ENCODE data around the gene MRPL36. TPM values are rescaled to one million over a fixed set of nuclear protein-coding genes. Genes with fewer than 3 reads are reported as not detected.

The MRPL36 gene
- total RNA-seq, 1 experiment from 2014 or later: 61.2 TPM

DNA sequence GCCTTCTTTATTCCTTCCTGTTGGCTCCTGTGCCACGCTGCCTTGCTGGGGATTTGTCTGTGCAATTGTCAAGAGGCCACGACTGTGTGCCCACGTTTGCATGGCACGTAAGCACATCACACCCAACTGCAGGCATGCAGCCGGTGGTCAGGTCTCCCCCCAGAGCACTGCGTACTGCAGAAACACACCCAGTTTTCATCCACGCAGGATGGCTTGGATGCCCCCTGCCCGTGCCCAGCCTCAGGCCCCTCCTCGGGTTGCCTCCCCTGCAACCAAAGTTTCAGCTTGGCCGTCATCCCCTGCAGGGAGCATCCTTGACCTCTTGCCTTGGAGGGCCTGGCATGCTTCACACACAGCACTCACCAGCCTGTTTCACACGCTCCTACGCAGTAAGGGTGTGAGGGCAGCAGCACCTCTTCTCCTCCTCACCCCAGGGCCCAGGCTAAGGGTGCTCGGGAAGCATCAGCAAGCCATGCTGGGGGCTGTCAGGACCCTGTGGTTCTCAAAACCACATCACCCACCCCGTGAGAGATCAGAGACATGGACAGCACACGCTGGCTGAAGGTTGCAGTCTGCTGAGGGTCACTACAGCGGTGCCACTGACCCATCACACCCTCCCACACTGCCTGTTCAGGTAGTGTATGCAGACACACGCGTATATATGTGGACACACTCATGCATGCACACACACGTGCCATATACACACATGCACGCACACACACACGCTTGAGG, 3.1 kb downstream of the MRPL36 start:
- H3K27ac Mint-ChIP-seq: no peak overlapping the region
- TF ChIP-seq ZNF396 (CRISPR knock-in tag; IDR thresholded peaks at IDR 0.05; ENCODE audit: borderline replicate concordance) (no peak), RELA (CRISPR knock-in tag; IDR thresholded peaks at IDR 0.05; ENCODE audit: borderline replicate concordance) (no peak), SOX15 (CRISPR knock-in tag; IDR thresholded peaks at IDR 0.05) (no peak), HMGA2 (CRISPR knock-in tag; IDR thresholded peaks at IDR 0.05) (no peak), RORB (CRISPR knock-in tag; IDR thresholded peaks at IDR 0.05) (no peak), ESRRA (CRISPR knock-in tag; IDR thresholded peaks at IDR 0.05; ENCODE audit: borderline replicate concordance) (no peak), ETV6 (CRISPR knock-in tag; IDR thresholded peaks at IDR 0.05) (no peak), JAZF1 (CRISPR knock-in tag; IDR thresholded peaks at IDR 0.05) (no peak), PRRX2 (CRISPR knock-in tag; IDR thresholded peaks at IDR 0.05) (no peak), ZNF423 (CRISPR knock-in tag; IDR thresholded peaks at IDR 0.05) (no peak), GRHL2 (CRISPR knock-in tag; IDR thresholded peaks at IDR 0.05; ENCODE audit: insufficient replicate concordance, severe bottlenecking) (no peak), SP1 (CRISPR knock-in tag; conservative IDR thresholded peaks at IDR 0.05) (no peak), SMAD4 (CRISPR knock-in tag; IDR thresholded peaks at IDR 0.05) (no peak)
- TF ChIP-seq, protein P1, sequence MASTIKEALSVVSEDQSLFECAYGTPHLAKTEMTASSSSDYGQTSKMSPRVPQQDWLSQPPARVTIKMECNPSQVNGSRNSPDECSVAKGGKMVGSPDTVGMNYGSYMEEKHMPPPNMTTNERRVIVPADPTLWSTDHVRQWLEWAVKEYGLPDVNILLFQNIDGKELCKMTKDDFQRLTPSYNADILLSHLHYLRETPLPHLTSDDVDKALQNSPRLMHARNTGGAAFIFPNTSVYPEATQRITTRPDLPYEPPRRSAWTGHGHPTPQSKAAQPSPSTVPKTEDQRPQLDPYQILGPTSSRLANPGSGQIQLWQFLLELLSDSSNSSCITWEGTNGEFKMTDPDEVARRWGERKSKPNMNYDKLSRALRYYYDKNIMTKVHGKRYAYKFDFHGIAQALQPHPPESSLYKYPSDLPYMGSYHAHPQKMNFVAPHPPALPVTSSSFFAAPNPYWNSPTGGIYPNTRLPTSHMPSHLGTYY (CRISPR knock-in tag; IDR thresholded peaks at IDR 0.05): no peak
- TF ChIP-seq, protein P2, sequence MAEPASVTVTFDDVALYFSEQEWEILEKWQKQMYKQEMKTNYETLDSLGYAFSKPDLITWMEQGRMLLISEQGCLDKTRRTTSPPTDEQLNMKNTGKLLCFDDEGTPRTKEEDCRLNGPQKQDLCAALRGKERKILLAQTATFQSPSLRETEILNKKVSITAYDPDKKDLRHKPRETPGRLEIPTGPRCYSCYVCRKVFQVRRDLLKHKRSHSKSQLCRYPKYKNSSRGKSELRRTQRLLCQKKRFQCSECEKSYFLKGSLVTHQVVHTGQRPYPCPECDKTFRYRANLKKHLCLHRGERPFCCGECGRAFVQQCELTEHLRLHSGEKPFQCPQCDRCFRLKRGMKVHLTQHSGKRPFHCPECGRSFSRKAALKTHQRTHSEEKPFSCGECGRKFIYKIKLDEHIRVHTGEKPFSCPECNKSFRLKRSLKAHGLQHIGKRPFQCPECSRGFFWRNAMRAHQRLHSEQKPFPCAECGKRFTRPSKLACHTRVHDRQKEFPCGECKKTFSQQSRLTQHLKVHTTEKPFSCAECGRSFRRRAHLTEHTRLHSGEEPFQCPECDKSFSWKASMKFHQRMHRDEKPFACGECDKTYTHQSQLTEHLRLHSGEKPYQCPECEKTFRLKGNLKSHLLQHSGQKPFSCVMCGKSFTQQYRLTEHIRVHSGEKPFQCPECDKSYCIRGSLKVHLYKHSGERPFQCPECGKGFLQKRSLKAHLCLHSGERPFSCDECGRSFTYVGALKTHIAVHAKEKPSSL (CRISPR knock-in tag; conservative IDR thresholded peaks at IDR 0.05): no peak
- TF ChIP-seq, protein P3, sequence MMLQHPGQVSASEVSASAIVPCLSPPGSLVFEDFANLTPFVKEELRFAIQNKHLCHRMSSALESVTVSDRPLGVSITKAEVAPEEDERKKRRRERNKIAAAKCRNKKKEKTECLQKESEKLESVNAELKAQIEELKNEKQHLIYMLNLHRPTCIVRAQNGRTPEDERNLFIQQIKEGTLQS (CRISPR knock-in tag; conservative IDR thresholded peaks at IDR 0.05): no peak
- TF ChIP-seq, protein P4, sequence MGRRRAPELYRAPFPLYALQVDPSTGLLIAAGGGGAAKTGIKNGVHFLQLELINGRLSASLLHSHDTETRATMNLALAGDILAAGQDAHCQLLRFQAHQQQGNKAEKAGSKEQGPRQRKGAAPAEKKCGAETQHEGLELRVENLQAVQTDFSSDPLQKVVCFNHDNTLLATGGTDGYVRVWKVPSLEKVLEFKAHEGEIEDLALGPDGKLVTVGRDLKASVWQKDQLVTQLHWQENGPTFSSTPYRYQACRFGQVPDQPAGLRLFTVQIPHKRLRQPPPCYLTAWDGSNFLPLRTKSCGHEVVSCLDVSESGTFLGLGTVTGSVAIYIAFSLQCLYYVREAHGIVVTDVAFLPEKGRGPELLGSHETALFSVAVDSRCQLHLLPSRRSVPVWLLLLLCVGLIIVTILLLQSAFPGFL (CRISPR knock-in tag; IDR thresholded peaks at IDR 0.05; ENCODE audit: borderline replicate concordance): no peak
- DNase-seq (ENCODE audit: low spot score) (no peak), ATAC-seq (no peak)
- peaks cover 11% of the 10 kb centered on the region for H3K4me1 Mint-ChIP-seq
- POLR2A ChIA-PET: no interaction called here
- H3K9me3 Mint-ChIP-seq: no peaks in the 10 kb centered on the region
- H3K4me3 Mint-ChIP-seq: no peak overlapping the region
- CTCF ChIA-PET: no interaction called here
- peaks cover 20% of the 10 kb centered on the region for H3K36me3 Mint-ChIP-seq
- no peaks in the 10 kb centered on the region for H3K27me3 Mint-ChIP-seq (ENCODE audit: low read depth)

DNA sequence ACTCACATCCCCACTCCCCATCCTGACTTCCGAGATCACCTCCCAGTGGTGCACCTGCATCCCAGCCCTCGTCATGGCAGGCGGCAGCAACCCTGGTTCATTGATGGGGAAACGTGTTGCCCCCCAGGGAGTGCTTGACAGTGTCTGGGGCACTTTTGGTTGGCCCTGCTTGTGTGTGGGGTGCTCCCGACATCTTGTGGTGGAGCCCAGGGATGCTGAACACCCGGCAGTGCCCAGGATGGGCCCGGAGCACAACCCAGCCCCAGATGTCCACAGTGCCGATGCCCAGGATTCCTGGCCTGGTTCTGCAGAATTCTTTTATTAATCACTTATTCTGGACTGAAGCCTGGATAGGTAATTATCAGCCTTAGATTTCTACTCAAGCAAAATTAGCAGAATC, 3.7 kb downstream of the MRPL36 start:
- ChIA-PET POLR2A (interaction anchor here (0.6 kb wide), 1 partner anchor 127 kb away, joined by 3 read pairs; no protein-coding TSS in a partner anchor), CTCF (no interaction called here)
- H3K27ac Mint-ChIP-seq: no peak overlapping the region
- no peak for DNase-seq (ENCODE audit: low spot score)
- peaks cover 20% of the 10 kb centered on the region for H3K36me3 Mint-ChIP-seq
- H3K4me3 Mint-ChIP-seq: no peak overlapping the region
- H3K27me3 Mint-ChIP-seq (ENCODE audit: low read depth): no peaks in the 10 kb centered on the region
- ATAC-seq: no peak
- H3K4me1 Mint-ChIP-seq: peaks cover 15% of the 10 kb centered on the region
- no peaks in the 10 kb centered on the region for H3K9me3 Mint-ChIP-seq
- TF ChIP-seq NFE2L1 (CRISPR knock-in tag; IDR thresholded peaks at IDR 0.05): no peak
- no peak for TF ChIP-seq ZNF232 (CRISPR knock-in tag; IDR thresholded peaks at IDR 0.05)
- TF ChIP-seq, protein P5, sequence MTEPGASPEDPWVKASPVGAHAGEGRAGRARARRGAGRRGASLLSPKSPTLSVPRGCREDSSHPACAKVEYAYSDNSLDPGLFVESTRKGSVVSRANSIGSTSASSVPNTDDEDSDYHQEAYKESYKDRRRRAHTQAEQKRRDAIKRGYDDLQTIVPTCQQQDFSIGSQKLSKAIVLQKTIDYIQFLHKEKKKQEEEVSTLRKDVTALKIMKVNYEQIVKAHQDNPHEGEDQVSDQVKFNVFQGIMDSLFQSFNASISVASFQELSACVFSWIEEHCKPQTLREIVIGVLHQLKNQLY (CRISPR knock-in tag; IDR thresholded peaks at IDR 0.05): no peak
- TF ChIP-seq, protein P6, sequence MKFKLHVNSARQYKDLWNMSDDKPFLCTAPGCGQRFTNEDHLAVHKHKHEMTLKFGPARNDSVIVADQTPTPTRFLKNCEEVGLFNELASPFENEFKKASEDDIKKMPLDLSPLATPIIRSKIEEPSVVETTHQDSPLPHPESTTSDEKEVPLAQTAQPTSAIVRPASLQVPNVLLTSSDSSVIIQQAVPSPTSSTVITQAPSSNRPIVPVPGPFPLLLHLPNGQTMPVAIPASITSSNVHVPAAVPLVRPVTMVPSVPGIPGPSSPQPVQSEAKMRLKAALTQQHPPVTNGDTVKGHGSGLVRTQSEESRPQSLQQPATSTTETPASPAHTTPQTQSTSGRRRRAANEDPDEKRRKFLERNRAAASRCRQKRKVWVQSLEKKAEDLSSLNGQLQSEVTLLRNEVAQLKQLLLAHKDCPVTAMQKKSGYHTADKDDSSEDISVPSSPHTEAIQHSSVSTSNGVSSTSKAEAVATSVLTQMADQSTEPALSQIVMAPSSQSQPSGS (CRISPR knock-in tag; IDR thresholded peaks at IDR 0.05; ENCODE audit: borderline replicate concordance, low read depth): no peak
- TF ChIP-seq ZNF138 (CRISPR knock-in tag; conservative IDR thresholded peaks at IDR 0.05): no peak
- TF ChIP-seq, protein P7, sequence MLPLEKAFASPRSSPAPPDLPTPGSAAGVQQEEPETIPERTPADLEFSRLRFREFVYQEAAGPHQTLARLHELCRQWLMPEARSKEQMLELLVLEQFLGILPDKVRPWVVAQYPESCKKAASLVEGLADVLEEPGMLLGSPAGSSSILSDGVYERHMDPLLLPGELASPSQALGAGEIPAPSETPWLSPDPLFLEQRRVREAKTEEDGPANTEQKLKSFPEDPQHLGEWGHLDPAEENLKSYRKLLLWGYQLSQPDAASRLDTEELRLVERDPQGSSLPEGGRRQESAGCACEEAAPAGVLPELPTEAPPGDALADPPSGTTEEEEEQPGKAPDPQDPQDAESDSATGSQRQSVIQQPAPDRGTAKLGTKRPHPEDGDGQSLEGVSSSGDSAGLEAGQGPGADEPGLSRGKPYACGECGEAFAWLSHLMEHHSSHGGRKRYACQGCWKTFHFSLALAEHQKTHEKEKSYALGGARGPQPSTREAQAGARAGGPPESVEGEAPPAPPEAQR (CRISPR knock-in tag; IDR thresholded peaks at IDR 0.05): no peak
- no peak for TF ChIP-seq PRRX2 (CRISPR knock-in tag; IDR thresholded peaks at IDR 0.05)
- TF ChIP-seq, protein P8, sequence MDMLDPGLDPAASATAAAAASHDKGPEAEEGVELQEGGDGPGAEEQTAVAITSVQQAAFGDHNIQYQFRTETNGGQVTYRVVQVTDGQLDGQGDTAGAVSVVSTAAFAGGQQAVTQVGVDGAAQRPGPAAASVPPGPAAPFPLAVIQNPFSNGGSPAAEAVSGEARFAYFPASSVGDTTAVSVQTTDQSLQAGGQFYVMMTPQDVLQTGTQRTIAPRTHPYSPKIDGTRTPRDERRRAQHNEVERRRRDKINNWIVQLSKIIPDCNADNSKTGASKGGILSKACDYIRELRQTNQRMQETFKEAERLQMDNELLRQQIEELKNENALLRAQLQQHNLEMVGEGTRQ (CRISPR knock-in tag; IDR thresholded peaks at IDR 0.05): no peak
- TF ChIP-seq, protein P9, sequence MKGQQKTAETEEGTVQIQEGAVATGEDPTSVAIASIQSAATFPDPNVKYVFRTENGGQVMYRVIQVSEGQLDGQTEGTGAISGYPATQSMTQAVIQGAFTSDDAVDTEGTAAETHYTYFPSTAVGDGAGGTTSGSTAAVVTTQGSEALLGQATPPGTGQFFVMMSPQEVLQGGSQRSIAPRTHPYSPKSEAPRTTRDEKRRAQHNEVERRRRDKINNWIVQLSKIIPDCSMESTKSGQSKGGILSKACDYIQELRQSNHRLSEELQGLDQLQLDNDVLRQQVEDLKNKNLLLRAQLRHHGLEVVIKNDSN (CRISPR knock-in tag; IDR thresholded peaks at IDR 0.05): no peak
- no peak for TF ChIP-seq ZNF263 (CRISPR knock-in tag; IDR thresholded peaks at IDR 0.05; ENCODE audit: low read depth)
